GM21737 (cell line): Measurements from ENCODE around the gene FGFR3.

Experiments
- ATAC-seq: cut with Tn5 transposase; IDR thresholded peaks from one replicate; pipeline ENCODE4 v1.9.1; 2021; ENCODE audit warnings: mild to moderate bottlenecking, moderate library complexity; ENCODE audit not compliant: unreplicated experiment

FGFR3 gene

DNA sequence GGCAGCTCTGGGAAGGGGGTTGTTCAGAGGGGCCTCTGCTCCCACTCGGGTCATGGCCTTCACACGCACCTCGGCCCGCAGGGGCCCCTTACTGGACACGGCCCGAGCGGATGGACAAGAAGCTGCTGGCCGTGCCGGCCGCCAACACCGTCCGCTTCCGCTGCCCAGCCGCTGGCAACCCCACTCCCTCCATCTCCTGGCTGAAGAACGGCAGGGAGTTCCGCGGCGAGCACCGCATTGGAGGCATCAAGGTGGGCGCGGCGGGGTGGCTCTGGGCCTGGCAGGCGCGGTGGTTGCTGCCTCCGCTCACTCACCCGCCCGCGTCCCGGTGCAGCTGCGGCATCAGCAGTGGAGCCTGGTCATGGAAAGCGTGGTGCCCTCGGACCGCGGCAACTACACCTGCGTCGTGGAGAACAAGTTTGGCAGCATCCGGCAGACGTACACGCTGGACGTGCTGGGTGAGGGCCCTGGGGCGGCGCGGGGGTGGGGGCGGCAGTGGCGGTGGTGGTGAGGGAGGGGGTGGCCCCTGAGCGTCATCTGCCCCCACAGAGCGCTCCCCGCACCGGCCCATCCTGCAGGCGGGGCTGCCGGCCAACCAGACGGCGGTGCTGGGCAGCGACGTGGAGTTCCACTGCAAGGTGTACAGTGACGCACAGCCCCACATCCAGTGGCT lies 8.3 kb downstream of the FGFR3 start:
- ATAC-seq, result no peak

DNA sequence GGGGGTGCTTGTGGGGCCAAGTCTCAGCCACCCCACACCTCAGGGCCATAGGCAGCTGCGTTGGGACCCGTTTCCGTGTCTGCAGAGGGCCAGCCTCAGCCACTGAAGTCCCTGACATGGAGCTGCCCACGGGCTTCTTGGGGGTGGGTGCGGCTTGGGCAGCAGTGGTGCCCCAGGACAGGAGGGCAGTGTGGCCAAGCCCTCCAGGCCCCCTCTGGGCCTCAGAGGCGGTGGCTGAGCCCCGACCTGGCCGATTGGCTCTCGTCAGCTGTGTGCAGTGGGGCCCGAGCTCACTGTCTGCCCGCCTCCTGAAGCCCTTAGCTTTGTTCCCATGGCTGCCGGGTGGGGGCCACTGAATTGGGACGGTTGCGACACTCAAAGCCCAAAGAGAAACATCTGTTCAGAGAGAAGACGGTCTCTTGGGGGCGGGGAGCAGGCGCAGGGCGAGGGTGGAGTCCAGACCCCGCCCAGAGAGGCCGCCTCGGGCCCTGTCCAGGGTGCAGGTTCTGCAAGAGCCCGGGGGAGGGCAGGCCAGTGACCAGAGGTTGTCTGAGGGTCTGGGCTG lies 9.1 kb downstream of the FGFR3 start:
- ATAC-seq, result no peak

DNA sequence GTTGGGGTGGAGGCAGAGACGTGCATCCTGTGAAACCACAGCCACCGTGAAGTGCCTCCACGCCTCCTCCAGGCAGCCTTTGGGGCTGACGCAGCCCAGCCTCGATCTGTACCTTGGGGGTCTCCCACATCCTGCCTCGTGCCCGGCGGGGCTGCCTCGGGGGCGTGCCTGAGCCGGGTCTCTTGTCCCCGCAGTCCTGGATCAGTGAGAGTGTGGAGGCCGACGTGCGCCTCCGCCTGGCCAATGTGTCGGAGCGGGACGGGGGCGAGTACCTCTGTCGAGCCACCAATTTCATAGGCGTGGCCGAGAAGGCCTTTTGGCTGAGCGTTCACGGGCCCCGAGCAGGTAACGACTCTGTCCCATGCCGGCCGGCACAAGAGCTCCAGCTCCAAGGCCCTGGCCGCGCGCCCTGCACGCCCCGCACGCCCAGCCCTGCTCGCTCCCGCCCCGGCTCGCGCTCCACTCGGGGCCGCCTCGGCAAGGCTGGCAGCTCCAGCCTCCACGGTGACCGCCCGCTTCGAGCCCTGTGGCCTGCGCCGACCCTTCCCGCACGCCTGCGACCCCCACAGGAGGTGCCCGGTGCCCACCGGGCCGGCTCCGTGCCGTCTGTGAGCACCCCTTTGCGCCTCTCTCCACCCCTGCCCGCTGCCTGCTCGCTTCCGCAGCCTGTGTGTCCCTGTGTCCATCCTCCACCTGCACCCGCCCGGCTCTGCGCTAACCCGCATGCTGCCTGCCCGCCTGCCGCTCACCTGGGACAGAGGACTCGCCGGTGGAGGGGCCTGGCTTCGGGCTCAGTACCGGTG lies 9.8 kb downstream of the FGFR3 start:
- ATAC-seq, result no peak

DNA sequence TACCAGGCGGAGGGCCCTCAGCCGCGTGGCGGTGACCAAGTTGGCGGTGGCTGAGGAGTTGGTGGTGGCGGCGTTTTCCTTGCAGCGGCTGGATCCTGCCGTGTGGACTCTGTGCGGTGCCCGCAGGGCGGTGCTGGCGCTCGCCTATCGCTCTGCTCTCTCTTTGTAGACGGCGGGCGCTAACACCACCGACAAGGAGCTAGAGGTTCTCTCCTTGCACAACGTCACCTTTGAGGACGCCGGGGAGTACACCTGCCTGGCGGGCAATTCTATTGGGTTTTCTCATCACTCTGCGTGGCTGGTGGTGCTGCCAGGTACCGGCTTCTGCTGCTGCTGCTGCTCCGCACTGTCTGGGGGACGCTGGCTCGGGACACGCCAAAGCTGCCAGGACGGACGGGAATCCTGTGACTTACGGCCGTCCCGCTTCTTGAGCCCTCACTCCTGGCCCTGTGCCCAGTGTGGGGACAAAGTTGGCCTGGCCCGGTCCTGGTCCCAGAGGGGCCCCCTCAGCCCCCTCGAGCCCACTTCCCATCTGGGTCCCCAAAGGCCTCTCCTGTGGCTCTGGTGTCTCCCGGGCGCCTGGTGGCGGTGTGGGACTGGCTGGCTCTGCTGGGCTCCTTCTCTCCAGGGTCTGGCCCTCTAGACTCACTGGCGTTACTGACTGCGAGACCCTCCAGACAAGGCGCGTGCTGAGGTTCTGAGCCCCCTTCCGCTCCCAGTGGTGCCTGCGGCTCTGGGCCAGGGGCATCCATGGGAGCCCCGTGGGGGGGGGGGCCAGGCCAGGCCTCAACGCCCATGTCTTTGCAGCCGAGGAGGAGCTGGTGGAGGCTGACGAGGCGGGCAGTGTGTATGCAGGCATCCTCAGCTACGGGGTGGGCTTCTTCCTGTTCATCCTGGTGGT lies 10.7 kb downstream of the FGFR3 start:
- no peak for ATAC-seq

DNA sequence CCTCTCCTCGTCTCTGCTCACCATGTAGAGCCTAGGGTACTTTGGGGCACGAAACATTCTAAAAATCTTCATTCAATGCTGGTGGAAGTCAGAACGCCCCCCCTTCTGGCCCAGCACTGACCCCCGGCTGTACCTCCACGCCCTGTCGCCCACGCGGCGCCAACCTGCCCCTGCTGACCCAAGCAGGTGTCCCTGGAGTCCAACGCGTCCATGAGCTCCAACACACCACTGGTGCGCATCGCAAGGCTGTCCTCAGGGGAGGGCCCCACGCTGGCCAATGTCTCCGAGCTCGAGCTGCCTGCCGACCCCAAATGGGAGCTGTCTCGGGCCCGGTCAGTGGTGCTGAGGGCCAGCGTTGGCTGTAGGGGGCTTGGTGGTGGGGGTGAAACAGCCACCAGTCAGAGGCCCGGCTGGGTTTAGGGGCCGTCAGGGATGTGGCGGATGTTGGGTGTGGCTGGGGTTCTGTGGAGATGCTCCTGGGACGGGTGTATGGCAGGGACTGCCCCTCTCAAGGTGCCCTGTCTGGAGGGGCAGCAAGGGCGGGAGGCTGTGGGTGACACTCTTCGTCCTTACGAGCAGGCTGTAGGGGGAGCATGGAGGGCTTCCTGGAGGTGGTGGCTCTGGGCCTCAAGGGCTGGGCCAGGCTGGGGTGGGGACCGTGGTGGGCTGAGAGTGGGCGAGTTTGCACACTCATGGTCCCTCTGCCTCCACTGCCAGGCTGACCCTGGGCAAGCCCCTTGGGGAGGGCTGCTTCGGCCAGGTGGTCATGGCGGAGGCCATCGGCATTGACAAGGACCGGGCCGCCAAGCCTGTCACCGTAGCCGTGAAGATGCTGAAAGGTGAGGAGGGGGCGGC lies 11.8 kb downstream of the FGFR3 start:
- no peak for ATAC-seq

DNA sequence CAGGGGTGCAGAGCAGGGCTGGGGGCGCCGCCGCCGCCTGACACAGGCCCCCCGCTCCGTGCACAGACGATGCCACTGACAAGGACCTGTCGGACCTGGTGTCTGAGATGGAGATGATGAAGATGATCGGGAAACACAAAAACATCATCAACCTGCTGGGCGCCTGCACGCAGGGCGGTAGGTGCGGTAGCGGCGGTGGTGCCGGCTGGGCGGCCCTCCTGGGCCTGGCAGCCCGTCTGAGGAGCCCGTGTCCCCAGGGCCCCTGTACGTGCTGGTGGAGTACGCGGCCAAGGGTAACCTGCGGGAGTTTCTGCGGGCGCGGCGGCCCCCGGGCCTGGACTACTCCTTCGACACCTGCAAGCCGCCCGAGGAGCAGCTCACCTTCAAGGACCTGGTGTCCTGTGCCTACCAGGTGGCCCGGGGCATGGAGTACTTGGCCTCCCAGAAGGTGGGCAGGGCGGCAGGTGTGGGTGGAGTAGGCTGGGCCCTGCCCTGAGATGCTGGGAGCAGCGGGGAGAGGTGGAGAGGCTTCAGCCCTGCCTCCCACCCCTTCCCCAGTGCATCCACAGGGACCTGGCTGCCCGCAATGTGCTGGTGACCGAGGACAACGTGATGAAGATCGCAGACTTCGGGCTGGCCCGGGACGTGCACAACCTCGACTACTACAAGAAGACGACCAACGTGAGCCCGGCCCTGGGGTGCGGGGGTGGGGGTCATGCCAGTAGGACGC lies 12.6 kb downstream of the FGFR3 start:
- no peak for ATAC-seq

DNA sequence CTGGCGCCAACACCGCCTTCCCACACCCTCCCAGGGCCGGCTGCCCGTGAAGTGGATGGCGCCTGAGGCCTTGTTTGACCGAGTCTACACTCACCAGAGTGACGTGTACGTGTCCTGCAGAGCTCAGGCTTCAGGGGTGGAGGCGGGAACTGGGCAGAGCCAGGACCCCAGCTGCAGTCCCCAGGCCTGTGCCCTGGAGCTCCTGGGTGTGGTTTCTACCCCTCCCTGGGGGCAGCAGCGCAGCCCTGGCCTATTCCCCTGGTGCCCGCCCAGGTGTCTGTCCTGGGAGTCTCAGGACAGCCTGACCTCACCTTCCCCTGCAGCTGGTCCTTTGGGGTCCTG lies 13.1 kb downstream of the FGFR3 start:
- ATAC-seq, result no peak

DNA sequence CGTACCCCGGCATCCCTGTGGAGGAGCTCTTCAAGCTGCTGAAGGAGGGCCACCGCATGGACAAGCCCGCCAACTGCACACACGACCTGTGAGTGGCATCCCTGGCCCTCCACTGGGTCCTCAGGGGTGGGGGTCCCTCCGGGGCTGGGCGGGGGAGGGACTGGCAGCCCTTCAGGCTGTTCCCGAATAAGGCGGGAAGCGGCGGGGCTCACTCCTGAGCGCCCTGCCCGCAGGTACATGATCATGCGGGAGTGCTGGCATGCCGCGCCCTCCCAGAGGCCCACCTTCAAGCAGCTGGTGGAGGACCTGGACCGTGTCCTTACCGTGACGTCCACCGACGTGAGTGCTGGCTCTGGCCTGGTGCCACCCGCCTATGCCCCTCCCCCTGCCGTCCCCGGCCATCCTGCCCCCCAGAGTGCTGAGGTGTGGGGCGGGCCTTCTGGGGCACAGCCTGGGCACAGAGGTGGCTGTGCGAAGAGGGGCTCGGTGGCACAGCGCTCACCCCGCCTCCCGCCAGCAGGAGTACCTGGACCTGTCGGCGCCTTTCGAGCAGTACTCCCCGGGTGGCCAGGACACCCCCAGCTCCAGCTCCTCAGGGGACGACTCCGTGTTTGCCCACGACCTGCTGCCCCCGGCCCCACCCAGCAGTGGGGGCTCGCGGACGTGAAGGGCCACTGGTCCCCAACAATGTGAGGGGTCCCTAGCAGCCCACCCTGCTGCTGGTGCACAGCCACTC lies 13.7 kb downstream of the FGFR3 start:
- ATAC-seq, result no peak

DNA sequence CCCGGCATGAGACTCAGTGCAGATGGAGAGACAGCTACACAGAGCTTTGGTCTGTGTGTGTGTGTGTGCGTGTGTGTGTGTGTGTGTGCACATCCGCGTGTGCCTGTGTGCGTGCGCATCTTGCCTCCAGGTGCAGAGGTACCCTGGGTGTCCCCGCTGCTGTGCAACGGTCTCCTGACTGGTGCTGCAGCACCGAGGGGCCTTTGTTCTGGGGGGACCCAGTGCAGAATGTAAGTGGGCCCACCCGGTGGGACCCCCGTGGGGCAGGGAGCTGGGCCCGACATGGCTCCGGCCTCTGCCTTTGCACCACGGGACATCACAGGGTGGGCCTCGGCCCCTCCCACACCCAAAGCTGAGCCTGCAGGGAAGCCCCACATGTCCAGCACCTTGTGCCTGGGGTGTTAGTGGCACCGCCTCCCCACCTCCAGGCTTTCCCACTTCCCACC lies 14.3 kb downstream of the FGFR3 start:
- no peak for ATAC-seq

DNA sequence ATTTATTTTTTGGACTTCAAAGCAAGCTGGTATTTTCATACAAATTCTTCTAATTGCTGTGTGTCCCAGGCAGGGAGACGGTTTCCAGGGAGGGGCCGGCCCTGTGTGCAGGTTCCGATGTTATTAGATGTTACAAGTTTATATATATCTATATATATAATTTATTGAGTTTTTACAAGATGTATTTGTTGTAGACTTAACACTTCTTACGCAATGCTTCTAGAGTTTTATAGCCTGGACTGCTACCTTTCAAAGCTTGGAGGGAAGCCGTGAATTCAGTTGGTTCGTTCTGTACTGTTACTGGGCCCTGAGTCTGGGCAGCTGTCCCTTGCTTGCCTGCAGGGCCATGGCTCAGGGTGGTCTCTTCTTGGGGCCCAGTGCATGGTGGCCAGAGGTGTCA lies 15.3 kb downstream of the FGFR3 start:
- no peak for ATAC-seq

DNA sequence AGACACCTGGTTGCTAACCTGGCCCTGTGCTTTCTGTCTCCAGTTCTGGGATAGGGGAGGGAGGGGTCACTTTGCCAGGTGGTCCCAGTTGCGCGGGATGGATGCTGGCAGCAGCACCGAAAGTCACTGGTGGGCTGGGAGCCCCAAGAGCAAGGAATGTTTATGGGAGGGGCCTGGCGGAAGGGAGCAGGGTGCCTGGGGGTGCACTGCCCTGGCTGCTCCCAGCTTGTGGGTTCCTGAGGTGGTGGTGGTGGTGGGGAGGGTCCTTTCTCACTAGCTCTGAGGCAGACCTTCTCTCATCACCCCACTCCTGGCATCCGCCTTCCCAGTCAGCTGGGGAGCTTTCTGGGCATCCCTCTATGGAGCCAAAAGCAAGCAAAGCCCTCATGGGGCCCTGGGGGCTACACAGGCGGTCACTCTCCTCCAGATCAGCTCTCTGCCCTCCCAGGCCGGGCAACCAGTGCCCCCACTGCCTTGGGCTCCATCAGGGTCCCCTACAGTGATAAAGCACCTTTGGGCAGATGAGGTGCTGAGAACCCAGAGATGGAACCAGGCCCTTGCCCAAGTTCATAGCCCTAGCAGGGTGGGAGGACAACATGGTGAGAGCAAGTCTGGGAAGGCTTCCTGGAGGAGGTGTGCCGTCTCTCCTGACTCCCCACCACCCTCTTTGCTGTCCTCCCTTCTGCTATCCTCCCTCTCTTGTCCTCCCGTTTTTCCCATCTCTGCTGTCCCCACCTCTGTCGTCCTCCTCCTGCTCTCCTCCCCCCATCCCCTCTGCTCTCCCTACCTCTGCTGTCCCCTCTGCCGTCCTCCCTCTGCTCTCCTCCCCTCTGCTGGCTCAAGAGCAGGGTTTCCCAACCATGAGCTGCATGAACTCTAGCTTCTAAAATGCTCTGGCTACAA lies 16.0 kb downstream of the FGFR3 start:
- no peak for ATAC-seq

DNA sequence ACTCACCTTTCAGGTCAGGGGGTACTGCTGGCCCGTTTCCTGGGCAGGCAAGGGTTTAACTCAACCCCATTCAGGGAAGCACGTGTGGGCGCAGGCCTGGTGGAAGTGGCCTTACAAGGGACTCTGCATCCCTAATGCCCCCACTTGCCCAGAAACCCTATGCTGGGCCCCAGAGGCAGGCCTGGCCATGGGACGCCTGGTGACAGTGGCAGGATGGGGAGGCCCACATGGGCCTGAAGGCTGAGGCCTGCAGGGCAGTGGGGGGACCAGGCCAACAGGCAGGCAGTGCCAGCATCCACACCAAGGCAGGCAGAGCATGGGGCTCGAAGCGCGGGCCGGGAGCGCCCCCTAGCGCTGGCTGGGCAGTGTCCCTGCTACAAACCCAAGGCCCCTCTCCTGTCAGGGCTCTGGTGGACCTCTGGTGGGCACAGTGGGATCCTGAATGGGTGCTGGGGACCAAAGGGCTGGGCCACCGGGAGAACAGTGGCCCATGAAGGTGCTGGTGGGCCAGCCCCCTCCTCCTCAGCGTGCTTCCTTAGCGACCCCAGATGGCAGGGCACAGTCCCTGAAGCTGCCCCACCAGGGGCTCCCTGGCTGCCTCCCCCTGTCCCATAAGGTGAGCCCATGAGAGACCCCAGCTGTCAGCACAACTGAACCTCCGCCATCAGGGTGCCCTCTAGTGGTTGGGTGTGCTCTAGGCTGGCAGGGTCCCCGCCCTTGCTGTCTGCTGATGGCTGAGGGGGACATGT lies 16.8 kb downstream of the FGFR3 start:
- ATAC-seq, result no peak

DNA sequence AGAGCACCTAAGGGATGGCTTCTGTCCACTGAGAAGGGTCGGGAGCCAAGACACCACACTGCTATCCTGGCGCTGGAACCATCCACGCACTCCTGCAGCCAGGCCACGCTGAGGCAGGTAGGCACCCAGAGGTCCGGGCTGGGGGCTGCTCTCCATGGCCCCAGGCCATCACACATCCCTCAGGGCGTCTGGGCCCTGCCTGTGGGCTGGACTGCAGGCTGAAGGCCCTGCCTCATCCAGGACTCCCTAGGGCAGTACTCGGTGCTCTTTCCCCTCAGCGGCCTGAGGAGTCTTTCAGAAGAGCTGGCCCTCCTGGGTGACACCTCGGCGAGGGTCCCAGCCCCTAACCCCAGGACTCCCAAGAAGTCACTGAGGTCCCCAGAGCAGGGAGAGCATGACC lies 17.7 kb downstream of the FGFR3 start:
- ATAC-seq, result no peak

DNA sequence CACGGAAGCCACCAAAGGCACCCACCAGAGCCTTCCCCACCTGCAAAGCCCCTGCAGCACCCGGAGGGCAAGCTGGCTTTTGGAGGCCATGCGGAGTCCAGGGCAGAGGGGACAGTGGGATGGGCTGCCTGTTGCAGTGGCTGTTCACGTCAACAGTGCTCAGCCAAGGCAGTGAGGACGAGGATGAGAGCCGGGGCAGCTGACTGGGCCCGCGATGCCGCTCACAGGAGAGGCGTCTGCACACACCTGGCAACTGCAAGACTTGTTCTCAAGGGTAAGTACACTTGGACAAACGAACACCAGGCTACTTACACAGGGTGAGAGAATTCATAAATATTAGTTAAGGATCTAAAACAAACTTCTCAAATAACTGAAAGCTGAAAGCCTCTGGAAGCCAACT lies 19.6 kb downstream of the FGFR3 start:
- no peak for ATAC-seq

DNA sequence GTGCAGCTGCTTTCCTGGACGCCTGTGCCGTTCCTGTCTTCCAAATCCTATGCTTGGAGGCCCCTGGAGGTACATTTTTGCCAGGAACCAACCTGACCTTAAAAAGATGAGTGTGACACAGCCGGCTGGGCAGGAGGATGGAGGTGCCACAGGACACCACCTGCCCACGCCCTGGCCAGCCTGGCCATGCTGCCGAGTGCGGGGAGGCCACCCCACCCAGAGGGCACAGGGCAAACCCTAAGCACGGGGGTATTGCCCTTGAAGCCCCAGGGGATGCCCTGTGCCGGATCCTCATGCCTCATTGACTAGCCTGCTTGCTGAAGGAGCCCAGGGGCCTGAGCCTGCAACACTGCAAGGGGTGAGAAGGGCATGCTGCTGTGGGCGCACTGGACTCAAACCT lies 20.1 kb downstream of the FGFR3 start:
- ATAC-seq, result no peak

DNA sequence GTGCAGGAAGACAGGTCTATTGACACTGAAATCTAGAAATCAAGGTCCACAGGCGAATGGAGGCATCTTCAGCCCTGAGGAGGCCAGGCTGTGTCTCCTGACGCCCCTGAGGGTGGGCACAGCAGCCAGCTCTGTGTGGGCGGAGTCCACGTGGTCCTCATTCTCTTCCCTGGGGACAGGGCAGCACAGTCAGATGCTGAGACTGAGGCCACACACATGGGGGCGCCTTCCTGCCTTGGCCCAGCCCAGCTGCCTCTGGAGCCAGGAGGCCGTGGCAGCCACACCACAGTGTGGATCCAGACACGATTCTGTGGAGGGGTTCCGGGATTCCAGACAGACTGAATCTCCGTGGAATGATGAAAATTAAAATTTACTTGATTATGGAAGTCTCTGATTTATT lies 20.8 kb downstream of the FGFR3 start:
- no peak for ATAC-seq

DNA sequence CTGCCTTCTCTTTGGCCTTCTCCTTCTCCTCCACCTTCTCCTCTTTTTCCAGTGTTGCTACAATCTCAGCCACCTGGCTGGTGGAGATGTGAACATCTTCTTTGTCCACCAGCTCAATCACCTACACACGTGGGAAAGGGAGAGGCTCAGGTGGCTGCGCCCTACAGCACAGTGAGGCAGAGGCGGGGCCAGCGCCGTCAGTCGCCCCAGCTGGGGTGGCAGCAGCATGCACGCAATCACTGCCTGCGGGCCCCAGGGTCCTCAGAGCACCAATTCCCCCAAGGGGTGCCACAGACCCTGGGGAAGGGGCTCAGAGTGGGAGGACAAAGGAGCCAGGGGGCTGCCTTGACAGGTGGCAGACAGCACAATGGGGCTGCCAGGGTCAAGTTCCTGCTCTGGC lies 21.4 kb downstream of the FGFR3 start:
- no peak for ATAC-seq
